G401 (cell line): Measurements from ENCODE around the gene EXO5. TPM values are rescaled to one million over a fixed set of nuclear protein-coding genes. Genes with fewer than 3 reads are reported as not detected.
"Not testable (repeated sequence)": the region's sequence is repeated elsewhere in the genome, so short reads cannot be mapped to it uniquely, and the experiment has no call there.

Experiments
- DNase-seq: peaks from one replicate; pipeline ENCODE4 v3.0.0-alpha.2; 2015; ENCODE audit warnings: low spot score
- in situ Hi-C: cut with HindIII; loops from 2 replicates; pipeline ENCODE4 v1.10.0; 2016; ENCODE audit warnings: low sequenced_read_pairs, mixed read lengths
- total RNA-seq: library from RNA; depleted of rRNA; stranded (reverse); fragments of >200 nt; shearing (Covaris generic); gene quantifications from 2 replicates; pipeline ENCODE4 v1.2.3, GENCODE V29; 2014; rRNA removed

The EXO5 gene
- total RNA-seq, 1 experiment from 2014 or later, result 3.5 TPM

- in situ Hi-C loops, result loop anchor here (10.0 kb wide), 1 partner anchor 149 kb away; no protein-coding TSS in a partner anchor
- DNase-seq, result no peak
Observed at GRCh38 chr1:40535732-40536131, 27.2 kb downstream of the EXO5 start.

- in situ Hi-C loops, result loop anchor here (10.0 kb wide), 1 partner anchor 145 kb away; no protein-coding TSS in a partner anchor
- no peak for DNase-seq
Observed at GRCh38 chr1:40539338-40539737, 30.8 kb downstream of the EXO5 start.

- in situ Hi-C loops, result no loop called here
- no peak for DNase-seq
Observed at GRCh38 chr1:40546957-40547356, 38.4 kb downstream of the EXO5 start.

GRCh38 chr1:40553017-40553416 lies 44.5 kb downstream of the EXO5 start:
- DNase-seq, result no peak
- in situ Hi-C loops, result no loop called here

- in situ Hi-C loops, DNase-seq: not testable (repeated sequence)
Observed at GRCh38 chr1:40554807-40555206, 46.2 kb downstream of the EXO5 start.

GRCh38 chr1:40556121-40556520 lies 47.6 kb downstream of the EXO5 start:
- in situ Hi-C loops, result no loop called here
- no peak for DNase-seq

- in situ Hi-C loops, DNase-seq: not testable (repeated sequence)
Observed at GRCh38 chr1:40558241-40558640, 49.7 kb downstream of the EXO5 start.

- in situ Hi-C loops, result no loop called here
Observed at GRCh38 chr1:40562185-40562584, 53.6 kb downstream of the EXO5 start.

GRCh38 chr1:40563266-40563665 lies 54.7 kb downstream of the EXO5 start:
- in situ Hi-C loops, result no loop called here
- DNase-seq, result no peak

More at GRCh38 chr1:40562185-40562584, 53.6 kb downstream of the EXO5 start:
- DNase-seq, result no peak

- DNase-seq, result no peak
Observed at GRCh38 chr1:40564506-40564905, 55.9 kb downstream of the EXO5 start.

GRCh38 chr1:40564913-40565312 lies 56.3 kb downstream of the EXO5 start:
- DNase-seq, result no peak
- in situ Hi-C loops, result no loop called here

More at GRCh38 chr1:40564506-40564905, 55.9 kb downstream of the EXO5 start:
- in situ Hi-C loops, result no loop called here

Other genes with a start within 250 kb of the EXO5 start
- gene COL9A2, start 191.5 kb upstream of the EXO5 start, total RNA-seq, result 4.0 and 6.4 TPM in 2 replicates
- gene SMAP2, start 135.0 kb upstream of the EXO5 start, total RNA-seq, result 15.0 and 21.9 TPM in 2 replicates
- 2.8 and 3.0 TPM in 2 replicates for gene ZFP69B, start 58.3 kb upstream of the EXO5 start, total RNA-seq
- gene ZFP69, start 31.5 kb upstream of the EXO5 start, total RNA-seq, result not detected in 2 replicates
- 14.1 and 15.9 TPM in 2 replicates for gene ZNF684, start 22.9 kb downstream of the EXO5 start, total RNA-seq
- gene RIMS3, start 156.9 kb downstream of the EXO5 start, total RNA-seq, result 8.2 and 8.9 TPM in 2 replicates
- 39.4 and 76.7 TPM in 2 replicates for gene NFYC, start 182.9 kb downstream of the EXO5 start, total RNA-seq